NCI-H446 (cell line): ENCODE data around the gene EFNA2.

Source experiments
- DNase-seq, 2 experiments: peaks; one replicate each; lab custom pipeline; 2025; lab: John Stamatoyannopoulos, UW

EFNA2 gene

DNA sequence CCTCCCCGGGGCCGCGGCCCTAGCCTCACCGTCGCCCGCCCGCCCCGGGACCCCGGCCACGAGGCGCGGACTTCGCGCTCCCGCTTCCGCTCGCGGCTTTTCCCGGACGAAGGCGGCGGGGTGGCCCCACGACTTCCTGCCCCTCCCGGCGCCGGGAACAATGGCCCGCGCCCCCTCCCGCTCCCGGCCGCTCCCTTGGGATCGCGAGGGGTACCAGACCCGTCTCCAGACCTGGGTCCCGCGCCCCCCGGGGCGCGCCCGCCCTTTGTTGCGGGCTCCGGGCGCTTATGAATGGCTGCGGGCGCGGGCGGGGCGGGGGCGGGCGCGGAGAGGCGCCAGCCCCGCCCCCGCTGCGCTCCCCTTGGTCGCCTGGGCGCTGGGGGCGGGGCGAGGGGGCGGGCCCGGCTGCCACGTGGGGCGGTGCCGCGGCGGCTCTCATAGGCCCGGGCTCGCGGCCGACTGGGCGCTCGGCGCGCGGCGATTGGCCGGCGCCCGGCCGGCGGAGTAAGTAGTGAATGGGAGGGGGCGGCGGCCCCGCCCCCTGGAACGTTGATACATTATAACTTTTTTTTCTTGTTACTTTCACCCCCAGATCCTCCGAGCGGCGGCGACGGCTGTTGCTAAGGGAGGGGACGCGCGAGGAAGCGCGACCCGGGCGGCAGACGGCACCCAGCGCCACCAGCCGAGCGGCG is 36.2 kb upstream of the EFNA2 start:
- DNase-seq = peak; percentile 94 to 98

DNA sequence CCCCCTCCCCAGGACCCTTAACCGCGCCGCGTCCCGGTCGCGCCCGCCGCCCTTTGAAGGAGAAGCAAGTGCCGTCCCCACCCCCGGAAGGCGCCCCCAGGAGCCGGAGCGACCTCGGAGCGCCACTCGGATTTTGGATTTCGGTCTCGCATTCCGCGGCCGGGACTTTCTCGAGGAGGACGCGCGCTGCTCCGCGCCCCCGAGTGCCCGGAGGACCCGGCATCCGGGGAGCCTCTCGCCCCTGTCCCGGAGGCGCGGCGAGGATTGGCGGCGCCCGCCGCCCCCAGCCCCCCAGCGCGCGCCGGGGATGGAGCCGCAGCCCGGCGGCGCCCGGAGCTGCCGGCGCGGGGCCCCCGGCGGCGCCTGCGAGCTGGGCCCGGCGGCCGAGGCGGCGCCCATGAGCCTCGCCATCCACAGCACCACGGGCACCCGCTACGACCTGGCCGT is 35.7 kb upstream of the EFNA2 start:
- DNase-seq = no peak

DNA sequence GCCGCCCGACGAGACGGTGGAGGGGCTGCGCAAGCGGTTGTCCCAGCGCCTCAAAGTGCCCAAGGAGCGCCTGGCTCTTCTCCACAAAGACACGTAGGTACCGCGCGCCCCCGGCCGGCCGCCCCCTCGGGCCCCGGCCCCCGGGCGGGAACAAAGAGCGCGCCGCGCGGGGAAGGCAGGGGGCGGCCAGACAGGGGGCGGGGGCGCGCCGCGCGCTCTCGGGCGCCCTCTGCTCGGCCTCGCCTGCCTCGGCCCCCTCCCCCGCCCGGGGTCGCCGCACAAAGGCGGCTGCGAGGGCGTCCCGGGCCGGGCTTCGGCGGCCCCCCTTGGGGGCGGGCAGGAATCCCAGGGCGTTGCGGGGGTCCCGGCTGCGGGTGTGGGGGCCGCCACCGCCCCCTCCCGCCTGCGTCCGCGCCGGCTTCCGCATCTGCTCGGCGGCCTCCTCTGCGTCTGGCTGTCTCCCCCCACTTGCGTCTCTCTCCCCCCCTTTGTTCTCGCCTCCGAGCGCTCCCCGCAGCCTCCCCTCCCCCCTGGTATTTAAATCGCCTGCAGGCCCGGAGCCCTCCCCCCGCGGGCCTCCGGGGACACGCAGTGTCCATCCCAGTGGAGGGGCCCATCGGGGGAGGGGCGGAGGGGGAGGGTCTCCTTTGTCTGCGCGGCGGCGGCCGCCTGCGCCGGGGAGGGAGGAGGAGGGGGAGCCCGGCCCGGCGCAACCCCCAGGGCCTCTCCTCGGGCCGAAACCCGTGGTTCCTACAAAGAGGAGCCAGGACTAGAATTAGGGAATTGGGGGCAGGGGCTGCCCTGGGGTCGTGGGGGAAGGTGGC is 35.0 kb upstream of the EFNA2 start:
- peak in 1 of 2 experiments; percentile 70 for DNase-seq

DNA sequence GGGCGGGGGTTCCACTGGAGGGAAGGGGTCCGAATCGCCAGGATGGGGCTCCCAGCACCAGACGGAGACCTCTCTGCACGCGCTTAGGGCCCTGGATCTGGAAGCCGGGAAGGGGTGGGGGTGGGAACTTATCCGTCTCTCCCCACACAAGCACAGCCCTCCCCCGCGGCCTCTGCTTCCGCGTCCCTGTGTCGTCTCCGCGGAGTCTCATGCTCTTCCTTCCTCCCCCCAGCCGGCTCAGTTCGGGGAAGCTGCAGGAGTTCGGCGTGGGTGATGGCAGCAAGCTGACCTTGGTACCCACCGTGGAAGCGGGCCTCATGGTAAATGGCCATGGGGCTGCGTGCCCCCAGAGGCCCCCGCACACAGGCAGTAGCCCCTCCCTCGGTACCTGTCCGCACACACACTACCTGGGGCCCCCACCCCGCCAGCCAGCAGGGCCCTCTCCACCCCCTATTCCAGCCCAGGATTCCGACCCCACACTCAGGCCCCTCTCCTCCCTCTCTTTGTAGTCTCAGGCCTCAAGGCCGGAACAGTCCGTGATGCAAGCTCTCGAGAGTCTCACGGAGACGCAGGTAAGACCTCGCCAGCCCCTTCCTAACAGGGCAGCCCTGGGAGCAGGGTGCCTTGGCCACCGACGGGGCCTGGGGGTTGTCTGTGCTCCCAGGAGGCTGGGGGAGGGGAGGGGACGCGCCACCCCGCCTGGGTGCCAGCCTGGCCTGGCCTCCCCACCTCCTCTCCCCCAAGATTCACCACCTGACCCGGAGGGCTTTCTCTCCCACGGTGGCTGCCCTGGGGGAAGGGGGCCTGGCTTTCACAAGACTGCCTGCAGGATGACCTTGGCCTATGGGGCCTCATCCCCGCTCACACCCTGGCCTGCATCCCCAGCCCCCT is 34.1 kb upstream of the EFNA2 start:
- DNase-seq = peak; percentile 43 to 66

DNA sequence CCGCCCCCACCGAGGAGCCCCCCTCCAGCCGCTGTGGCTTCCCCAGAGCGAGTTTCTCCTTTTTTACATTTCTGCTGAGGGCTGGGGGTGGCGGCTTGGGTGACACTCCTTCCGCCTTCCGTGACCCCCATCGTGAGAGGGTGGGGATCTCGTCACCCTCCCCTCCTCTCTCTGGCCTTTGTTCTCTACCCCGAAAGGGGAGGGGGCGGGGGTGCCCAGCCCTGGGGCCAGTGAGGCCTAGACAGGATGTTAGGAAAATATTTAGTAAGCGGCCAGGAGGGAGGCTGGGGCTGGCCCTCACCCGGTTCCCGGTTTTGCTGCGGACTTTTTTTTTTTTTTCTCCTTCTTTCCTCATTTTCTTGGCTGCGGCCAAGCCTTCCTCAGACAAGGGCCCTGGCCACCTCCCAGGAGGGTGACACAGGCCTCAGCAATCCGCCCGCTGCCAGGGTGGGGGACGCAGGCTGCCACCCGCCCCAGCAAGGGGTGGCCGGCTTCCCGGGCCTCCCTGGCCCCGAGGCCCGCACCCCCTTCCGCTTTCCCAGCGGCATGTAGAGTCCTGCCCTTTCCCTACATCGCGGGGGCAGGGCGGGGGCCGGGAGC is 33.4 kb upstream of the EFNA2 start:
- DNase-seq = peak in 1 of 2 experiments; percentile 77

DNA sequence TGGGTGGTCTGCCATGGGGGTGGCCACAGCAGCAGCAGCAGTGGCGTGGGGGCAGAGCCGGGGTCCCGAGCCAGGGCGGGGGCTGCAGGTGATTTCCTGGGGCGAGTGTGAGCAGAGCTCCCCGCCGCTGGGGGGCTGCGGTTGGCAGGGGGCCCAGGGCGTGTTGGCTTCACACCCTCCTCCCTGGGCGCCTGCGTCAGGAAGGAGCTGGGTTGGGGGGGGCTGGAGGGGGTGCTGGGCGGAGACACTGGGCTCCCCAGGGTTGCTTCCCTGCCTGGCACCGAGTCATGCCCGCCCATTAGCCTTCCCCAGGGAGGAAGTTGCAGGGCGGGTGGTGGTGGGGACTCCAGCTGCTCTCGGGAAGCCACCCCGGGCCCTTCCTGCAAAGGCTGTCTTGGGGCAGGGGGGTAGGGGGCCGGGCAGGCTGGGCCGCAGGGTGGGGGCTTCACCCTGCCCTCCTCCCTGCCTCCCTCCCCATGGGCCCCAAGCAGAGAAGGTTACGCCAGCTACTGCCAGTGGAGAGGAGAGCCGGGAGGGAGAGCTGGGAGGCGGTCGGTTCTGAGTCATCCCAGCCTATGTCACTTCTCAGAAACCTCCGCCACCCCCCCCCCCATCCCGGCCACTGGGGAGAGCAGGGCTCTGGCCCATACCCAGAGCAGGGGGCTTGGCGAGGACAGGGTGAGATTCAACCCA is 32.7 kb upstream of the EFNA2 start:
- peak; percentile 70 to 80 for DNase-seq

DNA sequence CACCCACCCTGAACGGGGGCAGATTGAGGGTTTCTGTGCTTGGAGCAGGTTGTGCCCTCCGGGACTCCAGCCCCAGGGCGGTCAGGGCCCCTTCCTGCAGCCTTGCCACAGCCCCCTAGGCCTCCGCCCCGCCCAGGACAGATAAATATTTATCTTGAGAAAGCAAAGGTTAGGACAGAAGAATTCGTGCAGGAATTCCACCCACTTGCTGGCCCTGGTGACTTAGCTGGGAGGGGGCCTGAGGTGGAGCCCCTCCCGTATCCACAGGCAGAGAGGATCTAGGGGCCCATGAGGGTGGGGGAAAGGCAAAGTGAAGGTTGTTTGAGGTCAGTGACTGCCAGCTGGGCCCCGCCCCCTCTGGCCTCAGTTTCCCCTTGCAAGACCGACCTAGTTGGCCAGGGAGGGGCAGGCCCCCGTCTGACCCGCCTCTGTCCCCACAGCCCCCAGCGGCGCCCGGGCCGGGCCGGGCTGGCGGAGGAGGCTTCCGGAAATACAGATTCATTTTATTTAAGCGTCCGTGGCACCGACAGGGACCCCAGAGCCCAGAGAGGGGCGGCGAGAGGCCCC is 32.1 kb upstream of the EFNA2 start:
- DNase-seq = no peak

DNA sequence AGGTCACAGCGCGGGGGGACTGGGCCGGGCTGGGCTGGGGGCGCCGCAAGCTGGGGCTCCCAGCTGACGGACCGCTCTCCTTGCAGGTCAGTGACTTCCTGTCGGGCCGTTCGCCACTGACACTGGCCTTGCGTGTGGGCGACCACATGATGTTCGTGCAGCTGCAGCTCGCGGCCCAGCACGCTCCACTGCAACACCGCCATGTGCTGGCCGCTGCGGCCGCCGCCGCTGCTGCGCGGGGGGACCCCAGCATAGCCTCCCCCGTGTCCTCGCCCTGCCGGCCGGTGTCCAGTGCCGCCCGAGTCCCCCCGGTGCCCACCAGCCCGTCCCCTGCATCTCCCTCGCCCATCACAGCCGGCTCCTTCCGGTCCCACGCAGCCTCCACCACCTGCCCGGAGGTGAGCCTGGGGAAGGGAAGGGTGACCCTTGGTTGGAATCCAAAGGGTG is 31.6 kb upstream of the EFNA2 start:
- no peak for DNase-seq

DNA sequence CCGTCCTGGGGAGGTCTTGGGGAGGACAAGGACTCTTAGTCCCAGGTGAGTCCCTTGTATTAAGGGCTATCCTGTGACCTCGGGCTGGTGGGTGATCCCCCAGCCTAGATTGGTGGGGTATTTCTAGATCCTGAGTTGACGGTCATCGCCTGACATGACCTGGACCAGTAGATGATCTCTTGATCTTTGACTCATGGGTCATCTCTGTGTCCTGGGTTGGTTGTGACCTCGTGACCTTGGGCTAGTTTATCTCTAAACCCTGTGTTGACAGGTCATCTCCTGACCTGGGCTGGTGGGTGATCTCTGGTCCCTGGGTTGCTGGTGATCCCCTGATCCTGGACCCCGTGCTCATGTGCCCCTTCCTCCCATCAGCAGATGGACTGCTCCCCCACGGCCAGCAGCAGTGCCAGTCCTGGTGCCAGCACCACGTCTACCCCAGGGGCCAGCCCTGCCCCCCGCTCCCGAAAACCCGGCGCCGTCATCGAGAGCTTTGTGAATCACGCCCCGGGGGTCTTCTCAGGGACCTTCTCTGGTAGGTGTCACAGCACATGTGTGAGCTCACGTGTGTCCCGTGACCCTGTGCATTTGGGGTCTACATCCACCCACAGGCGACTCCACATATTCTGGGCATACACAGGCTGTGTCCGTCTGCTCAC is 31.0 kb upstream of the EFNA2 start:
- DNase-seq = no peak

DNA sequence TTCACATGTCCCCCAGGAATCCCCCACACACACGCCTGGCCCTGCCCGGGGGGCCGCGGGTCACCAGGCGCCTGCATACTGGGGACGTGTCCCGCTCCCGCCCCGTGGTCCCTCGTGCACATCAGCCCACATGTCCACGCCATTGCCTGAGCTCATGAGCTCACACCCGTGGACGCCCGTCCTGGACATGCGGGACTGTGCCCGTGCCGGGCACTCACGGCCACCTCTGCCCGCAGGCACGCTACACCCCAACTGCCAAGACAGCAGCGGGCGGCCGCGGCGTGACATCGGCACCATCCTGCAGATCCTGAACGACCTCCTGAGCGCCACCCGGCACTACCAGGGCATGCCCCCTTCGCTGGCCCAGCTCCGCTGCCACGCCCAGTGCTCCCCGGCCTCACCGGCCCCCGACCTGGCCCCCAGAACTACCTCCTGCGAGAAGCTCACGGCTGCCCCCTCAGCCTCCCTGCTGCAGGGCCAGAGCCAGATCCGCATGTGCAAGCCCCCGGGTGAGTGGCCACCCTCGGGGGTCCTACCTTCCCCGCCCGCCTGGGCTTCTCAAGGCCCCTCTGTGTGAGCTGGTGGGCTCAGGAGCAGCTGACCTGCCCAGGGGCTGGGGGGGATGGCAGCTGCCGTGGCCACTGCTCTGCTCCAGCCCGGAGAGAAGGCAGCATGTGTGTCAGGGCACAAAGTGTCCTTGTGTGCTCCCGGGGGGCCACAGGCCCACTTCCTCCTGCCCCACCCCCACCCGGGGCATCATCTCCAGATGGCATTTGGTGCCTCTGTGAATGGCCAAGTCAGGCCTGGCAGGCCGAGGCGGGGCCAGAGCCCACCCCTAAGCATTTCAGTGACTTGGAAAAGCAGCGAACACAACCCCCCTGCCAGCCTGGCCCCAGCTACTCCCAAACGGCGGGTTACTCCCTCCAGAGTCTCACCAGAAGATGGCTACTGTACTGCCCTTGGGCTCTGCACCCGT is 30.2 kb upstream of the EFNA2 start:
- DNase-seq = no peak

DNA sequence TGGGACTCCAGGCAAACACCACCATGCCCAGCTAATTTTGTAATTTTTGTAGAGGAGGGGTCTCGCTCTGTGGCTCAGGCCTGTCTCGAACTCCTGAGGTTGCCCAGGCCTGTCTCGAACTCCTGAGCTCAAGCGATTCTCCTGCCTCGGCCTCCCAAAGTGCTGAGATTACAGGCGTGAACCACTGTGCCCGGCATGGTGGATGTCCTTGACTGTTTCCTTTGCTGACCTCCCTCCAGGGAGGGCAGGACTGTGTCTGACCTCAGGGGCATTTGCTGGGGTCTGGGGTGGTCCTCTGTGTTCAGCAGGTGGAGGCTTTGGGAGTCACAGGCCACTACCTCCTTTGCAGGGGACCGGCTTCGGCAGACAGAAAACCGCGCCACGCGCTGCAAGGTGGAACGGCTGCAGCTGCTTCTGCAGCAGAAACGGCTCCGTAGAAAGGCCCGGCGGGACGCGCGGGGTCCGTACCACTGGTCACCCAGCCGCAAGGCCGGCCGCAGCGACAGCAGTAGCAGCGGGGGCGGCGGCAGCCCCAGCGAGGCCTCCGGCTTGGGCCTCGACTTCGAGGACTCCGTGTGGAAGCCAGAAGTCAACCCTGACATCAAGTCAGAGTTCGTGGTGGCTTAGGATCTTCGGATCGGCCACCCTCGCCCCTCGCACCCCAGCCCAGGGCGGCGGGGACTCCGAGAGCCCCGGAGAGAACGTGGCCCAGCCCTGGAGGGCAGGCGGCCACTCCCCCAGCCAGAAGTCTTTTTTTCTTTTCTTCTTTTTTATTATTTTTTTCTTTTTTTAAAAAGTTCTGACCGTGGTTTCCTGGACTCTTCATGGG is 28.8 kb upstream of the EFNA2 start:
- no peak for DNase-seq

DNA sequence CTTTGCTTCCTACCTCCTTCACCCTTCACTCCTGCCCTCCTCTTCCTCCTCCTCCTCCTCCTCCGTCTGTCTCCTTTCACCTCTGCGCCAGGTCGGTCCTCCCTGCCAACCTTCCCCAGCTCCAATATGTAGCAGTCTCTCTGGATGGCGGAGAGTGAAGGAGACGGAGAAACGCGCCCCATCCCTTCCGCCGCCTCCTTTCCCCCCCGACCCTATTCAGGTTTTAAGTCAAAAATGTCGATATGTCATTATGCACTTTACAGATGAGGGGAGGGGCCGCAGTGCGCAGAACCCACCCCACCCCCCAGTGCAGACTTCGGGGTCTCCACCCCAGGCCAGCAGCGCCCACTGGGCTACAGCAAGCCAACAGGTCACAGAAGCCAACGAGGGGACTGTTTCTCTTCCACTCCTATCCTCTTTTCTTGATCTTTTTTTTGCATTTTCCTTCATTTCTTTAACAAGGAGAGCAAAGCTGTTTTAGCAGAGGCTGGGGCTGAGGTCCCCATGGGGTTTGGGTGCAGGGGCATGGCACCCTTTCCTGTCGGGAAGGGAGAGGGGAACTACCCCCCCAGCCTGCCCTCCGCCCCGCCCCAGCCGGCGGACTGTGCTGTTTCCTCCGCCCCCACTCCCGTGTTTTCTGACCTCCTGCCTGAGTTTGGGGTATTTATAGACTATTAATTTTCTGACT is 28.1 kb upstream of the EFNA2 start:
- DNase-seq = no peak

DNA sequence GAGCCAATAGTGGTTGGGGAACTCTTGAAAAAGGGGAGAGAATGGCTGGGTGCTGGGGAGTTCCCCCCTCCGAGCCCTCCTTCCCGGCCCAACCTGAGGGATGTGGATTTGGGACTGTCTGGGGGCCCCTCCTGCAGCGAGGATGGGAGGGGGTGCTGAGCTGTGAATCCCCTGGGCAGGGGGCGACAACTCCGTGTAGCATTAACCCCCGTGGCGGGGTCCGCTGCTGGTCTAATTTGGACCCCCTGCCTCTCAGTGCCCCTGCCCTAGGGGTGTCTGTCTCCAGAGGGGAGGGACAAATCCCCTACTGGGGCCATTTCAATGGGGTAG is 27.5 kb upstream of the EFNA2 start:
- DNase-seq = no peak

DNA sequence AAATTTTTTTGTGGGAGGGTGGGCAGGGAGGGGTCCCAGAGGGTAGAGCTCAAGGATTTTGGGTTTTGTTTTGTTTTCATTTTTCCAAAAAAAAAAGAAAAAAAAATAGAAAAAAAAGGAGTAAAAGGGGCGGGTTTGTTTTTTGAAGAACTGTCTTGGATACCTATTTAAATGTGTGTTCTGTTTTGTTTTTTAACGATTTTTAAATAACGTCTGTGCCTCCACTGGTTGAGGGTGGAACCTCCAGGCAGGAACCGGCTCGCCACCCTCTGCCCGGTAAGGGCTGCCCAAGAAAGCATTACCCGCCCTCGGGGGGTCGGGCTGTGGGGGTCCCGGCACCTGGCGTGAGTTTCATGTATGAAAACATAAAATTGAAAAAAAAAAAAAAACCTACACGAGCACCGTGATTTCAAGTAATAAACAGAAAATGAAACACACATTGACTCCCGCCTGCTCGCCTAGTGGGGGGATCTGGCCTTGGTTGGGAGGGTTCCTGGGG is 26.9 kb upstream of the EFNA2 start:
- no peak for DNase-seq

DNA sequence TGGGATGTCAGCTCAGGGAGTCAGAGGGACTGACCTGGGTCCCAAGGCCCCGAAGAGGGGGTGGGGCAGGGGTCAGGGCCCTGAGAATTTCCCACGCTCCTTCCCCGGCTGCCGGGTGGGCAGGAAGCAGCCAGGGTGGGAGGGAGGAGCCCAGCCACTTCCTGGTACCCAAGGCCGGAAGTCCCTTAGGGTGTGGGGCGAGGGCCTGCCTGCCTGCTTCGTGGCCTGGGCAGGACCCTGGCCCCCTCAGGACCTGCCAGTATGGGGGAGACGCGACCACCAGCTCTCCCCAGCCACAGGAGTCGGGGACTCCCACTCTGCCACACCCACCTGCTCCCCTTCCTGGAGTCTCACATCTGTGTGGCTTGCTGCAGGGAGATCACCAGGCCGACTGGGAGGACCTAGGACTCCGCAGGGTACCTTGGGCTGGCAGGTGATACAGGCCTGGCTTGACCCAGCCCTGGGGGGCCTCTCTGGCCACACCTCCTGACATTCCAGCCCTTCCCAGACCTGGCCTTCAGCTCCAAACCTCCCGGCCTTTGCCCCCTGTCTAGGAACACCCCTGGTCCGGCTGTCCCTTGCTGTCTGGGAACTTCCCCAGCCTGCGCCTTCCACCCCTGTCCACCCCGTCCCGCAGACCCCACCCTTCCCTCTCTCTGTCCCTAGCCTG is 26.3 kb upstream of the EFNA2 start:
- no peak for DNase-seq

DNA sequence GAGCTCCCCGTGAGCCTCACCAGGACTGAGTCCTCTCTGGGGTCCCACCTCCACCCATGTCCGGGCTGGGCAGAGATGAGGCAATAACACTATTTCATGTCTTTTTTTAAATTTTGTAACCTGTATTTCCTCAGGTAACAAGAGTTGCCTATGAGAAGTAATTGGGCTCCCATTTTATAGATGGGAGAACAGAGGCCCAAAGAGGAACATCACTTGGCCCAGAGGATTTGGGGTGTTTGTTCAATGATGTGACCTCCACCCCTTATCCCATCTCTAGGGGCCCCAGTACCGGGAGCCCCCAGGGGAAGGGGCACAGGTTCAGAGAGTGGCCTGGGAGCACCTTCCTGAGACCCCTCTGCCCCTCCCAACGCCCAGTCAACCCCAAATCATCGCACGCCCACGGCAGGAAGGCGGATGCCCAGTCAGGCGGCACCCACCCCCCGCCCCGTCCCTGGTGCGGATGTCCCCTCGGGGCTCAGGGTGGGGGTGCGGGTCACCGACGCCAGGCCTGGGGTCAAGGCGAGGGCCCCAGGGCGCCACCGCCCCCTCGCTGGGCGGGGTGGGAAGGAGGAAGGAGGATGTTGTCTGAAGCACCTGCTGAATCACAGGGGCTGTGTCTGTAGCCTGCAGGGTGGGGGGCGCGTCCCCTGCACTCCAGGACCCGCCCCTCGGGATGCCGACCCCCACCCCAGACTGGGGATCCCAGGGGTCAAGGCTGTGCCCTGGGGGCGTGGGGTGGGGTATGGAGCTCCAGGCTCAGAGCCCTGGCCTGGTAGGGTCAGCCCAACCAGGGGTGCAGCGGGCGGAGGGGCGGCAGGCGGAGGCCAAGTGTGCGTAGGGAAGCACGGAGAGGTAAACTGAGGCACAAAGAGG is 25.6 kb upstream of the EFNA2 start:
- DNase-seq = no peak
